Fibroblast of peridontal ligament (primary cell): Measurements from ENCODE around the gene PEAR1.
A peak's percentile ranks its signal among the peaks of the same experiment; 100 is the strongest.

Source experiments
- DNase-seq: peaks from one replicate; pipeline ENCODE4 v3.0.0-alpha.2; 2010; ENCODE audit errors: extremely low read depth

The PEAR1 gene

GRCh38 chr1:156884560-156885184 lies 8.8 kb upstream of the PEAR1 start:
- no peak for DNase-seq

- peak; percentile 62 for DNase-seq
Observed at GRCh38 chr1:156885314-156885713, 8.2 kb upstream of the PEAR1 start.

GRCh38 chr1:156885880-156886355 lies 7.6 kb upstream of the PEAR1 start:
- DNase-seq, result no peak

- no peak for DNase-seq
Observed at GRCh38 chr1:156886583-156887281, 6.8 kb upstream of the PEAR1 start.

- DNase-seq, result no peak
Observed at GRCh38 chr1:156887317-156887716, 6.2 kb upstream of the PEAR1 start.

- no peak for DNase-seq
Observed at GRCh38 chr1:156887734-156888133, 5.8 kb upstream of the PEAR1 start.

- DNase-seq, result peak; percentile 89
Observed at GRCh38 chr1:156889802-156890580, 3.5 kb upstream of the PEAR1 start.

GRCh38 chr1:156892190-156893047 lies 1.1 kb upstream of the PEAR1 start:
- DNase-seq, result peak; percentile 86

- DNase-seq, result no peak
Observed at GRCh38 chr1:156894001-156894400, 483 bp downstream of the PEAR1 start.

GRCh38 chr1:156894711-156895454 lies 1.4 kb downstream of the PEAR1 start:
- peak; percentile 55 for DNase-seq

GRCh38 chr1:156895455-156895812 lies 1.9 kb downstream of the PEAR1 start:
- peak; percentile 52 for DNase-seq

GRCh38 chr1:156895927-156896326 lies 2.4 kb downstream of the PEAR1 start:
- DNase-seq, result no peak

- peak; percentile 83 for DNase-seq
Observed at GRCh38 chr1:156896490-156897033, 3.0 kb downstream of the PEAR1 start.

- DNase-seq, result peak; percentile 60
Observed at GRCh38 chr1:156897078-156897825, 3.7 kb downstream of the PEAR1 start.

GRCh38 chr1:156898161-156898566 lies 4.6 kb downstream of the PEAR1 start:
- peak; percentile 55 for DNase-seq

- DNase-seq, result no peak
Observed at GRCh38 chr1:156898971-156899664, 5.6 kb downstream of the PEAR1 start.

GRCh38 chr1:156899956-156900718 lies 6.6 kb downstream of the PEAR1 start:
- DNase-seq, result peak; percentile 69

- DNase-seq, result no peak
Observed at GRCh38 chr1:156900896-156901589, 7.5 kb downstream of the PEAR1 start.
